Astrocyte (in vitro differentiated cells and primary cell): ENCODE measurements around the gene CCDC169.

Experiments used
- EZH2 ChIP-seq: IDR thresholded peaks from 2 replicates; pipeline ENCODE4 v1.6.1; 2012; ENCODE audit warnings: mild to moderate bottlenecking, low read length, inconsistent platforms; ENCODE audit not compliant: insufficient read depth
- TF ChIP-seq, protein P1 (sequence below): IDR thresholded peaks from 2 replicates; pipeline ENCODE4 v1.5.1; 2011; ENCODE audit warnings: low read depth, mild to moderate bottlenecking, inconsistent platforms, low read length, moderate library complexity; ENCODE audit not compliant: insufficient read depth

- TF ChIP-seq, protein P1, sequence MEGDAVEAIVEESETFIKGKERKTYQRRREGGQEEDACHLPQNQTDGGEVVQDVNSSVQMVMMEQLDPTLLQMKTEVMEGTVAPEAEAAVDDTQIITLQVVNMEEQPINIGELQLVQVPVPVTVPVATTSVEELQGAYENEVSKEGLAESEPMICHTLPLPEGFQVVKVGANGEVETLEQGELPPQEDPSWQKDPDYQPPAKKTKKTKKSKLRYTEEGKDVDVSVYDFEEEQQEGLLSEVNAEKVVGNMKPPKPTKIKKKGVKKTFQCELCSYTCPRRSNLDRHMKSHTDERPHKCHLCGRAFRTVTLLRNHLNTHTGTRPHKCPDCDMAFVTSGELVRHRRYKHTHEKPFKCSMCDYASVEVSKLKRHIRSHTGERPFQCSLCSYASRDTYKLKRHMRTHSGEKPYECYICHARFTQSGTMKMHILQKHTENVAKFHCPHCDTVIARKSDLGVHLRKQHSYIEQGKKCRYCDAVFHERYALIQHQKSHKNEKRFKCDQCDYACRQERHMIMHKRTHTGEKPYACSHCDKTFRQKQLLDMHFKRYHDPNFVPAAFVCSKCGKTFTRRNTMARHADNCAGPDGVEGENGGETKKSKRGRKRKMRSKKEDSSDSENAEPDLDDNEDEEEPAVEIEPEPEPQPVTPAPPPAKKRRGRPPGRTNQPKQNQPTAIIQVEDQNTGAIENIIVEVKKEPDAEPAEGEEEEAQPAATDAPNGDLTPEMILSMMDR = no peak
- TF ChIP-seq EZH2 = no peak
These were observed 46.6 kb upstream of the CCDC169 start for GRCh38 chr13:36344173-36344572.
